GOT3 (cell line): ENCODE data around the gene SASH1.

ENCODE experiments used
- DNase-seq: peaks from one replicate; lab custom pipeline; 2025; ENCODE audit warnings: mixed read lengths; lab: John Stamatoyannopoulos, UW

SASH1 gene

GRCh38 chr6:148521586-148521985 lies 178.9 kb downstream of the SASH1 start:
- DNase-seq = no peak

- no peak for DNase-seq
These were observed 180.4 kb downstream of the SASH1 start for GRCh38 chr6:148523048-148523447.

DNA sequence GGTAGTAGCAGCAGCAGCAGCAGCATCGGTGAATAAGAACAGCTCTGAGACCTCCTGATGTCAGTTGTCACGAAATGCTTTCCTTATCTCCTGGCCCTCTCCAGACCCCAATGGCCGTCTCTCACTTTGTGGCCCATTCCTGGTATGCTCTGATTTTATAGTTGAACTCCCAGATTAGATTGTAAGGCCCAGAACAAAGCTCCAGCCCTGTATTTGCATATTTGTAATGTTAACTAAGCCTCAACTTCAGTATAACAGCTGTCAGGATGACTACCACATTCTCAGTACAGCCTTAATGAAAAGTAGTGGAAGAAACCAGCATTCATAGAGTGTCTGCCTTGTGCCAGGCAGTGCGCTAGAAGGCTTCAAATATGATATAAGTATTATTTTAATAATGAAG lies 180.9 kb downstream of the SASH1 start:
- DNase-seq = no peak

- DNase-seq = no peak
These were observed 181.8 kb downstream of the SASH1 start for GRCh38 chr6:148524471-148524882.

DNA sequence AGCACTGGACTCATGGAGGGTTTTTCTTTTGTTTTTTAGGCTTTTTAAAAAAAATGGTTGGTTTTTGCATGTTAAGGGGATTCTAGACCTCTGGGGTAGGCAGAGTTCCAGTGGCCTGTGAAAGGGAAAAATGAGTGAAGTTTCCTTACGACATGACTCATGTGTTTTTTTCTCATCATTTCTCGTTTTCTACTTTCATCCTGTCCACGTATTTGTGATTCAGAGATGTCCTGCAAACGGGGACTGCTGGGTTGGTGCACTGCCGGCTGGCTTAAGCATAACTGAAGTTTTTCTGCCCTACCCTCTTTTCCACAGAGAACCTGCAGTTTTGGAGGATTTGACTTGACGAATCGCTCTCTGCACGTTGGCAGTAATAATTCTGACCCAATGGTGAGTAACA lies 182.3 kb downstream of the SASH1 start:
- DNase-seq = no peak

DNA sequence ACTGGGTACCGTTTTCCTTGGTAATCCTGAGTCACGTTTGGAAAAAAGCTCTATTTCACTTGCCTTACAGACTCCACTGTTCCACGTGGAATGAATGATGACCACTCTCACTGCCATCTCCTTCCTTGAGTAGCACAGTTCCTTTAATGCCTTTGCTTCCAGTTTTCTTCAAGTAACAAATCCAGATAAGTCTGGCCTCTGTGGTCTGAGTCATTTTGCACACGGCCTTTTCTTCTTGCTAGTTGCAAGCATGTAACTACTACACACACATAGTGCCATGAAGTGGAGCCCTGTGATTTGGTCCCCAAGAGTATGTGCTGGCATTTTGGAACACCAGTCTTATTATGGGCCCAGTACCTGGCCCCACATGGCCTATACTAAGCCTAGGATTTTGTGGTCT lies 182.8 kb downstream of the SASH1 start:
- DNase-seq = no peak

DNA sequence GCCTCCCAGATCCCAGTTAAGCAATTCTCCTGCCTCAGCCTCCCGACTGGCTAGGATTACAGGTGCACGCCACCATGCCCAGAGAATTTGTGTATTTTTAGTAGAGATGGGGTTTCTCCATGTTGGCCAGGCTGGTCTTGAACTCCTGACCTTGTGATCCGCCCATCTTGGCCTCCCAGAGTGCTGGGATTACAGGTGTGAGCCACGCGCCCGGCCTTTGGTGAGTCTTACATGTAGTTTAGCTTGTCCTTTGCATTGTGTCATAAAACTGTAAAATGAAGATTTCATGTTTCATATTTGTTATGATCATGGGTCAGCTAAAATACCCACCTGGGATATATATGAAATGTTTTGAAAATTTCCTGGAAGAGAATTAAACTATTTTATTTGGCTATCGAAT lies 183.5 kb downstream of the SASH1 start:
- DNase-seq = no peak

GRCh38 chr6:148528292-148528691 lies 185.7 kb downstream of the SASH1 start:
- no peak for DNase-seq

- DNase-seq = no peak
These were observed 186.4 kb downstream of the SASH1 start for GRCh38 chr6:148529010-148529409.

DNA sequence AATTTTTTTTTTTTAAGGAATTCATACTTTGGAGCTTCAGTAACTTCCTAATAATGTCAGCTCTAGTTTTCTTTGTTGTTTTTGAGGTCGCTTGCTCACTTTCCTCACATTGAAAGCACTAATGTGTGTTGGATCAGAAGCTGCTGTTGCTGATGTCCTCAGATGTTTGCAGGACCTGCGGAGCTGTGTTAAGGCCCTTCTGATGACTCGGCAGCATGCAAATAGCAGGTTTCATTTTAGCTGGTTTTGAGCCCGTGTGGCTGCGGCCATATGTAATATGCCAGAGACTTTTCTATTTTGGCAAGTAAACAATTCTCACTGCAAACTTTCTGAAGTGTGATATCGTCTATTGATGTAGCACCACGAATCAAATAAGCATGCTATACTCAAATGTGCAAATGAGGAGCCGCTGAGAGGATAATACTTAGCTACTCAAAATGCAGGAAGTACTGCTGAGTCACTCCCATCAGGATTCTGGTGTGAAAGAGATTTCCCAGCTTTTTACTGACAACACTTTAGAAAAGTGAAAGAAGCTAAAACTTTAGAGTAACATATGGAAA lies 187.8 kb downstream of the SASH1 start:
- DNase-seq = no peak

DNA sequence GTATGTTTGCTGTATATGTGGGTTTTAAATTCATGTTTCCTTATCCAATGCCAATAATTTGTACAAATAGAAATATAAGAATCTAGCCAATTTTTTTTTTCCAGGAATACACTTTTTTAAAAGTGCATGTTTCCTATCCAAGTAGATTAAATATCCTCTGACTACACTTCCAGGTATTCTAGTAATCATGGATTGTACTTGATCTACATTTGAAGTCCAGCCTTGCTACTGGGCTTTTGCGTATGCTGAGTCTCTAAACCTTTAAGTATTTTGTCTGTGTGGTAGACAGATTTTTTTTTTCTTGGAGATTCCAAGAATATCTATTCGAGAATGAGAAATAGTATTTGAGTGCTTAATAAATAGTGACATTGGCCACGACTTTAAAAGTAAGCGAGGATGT lies 188.3 kb downstream of the SASH1 start:
- DNase-seq = no peak

DNA sequence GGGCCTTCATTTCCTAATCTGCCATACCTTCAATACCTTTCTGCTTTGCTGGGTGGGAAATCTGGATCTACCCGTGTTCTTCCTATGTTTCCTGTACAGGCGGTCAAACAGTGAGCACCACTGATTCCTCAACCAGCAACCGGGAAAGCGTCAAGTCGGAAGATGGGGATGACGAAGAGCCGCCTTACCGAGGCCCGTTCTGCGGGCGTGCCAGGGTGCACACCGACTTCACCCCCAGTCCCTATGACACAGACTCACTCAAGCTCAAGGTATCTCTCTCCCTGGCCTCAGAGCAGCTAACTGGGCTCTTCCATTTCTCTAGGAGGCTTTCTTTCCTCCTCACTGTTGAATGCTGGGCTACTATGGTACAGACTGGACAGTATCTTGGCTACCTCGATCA lies 190.1 kb downstream of the SASH1 start:
- DNase-seq = no peak

GRCh38 chr6:148533309-148534107 lies 190.9 kb downstream of the SASH1 start:
- no peak for DNase-seq

- DNase-seq = no peak
These were observed 192.2 kb downstream of the SASH1 start for GRCh38 chr6:148534871-148535270.

DNA sequence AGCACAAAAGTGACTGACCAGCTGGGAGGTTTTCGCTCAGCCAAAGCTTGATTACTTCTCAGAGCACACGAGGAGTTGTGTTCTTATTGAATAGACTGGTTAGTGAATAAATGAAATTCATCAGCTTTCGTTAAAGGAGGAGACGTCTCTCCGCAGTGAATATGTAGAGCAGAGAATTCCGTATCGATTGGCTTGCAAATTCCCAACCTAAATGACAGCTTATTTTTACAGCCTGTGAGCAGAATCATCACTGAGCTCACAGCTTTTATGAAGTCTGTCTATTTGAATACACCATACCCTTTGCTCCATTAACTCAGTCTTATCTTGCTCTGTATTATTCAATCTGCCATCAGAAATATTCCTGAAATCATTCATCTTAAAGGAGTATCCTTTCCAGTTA lies 192.7 kb downstream of the SASH1 start:
- DNase-seq = no peak

- no peak for DNase-seq
These were observed 193.3 kb downstream of the SASH1 start for GRCh38 chr6:148535976-148536375.

- no peak for DNase-seq
These were observed 195.9 kb downstream of the SASH1 start for GRCh38 chr6:148538261-148539190.

- DNase-seq = no peak
These were observed 200.9 kb downstream of the SASH1 start for GRCh38 chr6:148543540-148543939.

GRCh38 chr6:148544421-148544820 lies 201.8 kb downstream of the SASH1 start:
- no peak for DNase-seq

DNA sequence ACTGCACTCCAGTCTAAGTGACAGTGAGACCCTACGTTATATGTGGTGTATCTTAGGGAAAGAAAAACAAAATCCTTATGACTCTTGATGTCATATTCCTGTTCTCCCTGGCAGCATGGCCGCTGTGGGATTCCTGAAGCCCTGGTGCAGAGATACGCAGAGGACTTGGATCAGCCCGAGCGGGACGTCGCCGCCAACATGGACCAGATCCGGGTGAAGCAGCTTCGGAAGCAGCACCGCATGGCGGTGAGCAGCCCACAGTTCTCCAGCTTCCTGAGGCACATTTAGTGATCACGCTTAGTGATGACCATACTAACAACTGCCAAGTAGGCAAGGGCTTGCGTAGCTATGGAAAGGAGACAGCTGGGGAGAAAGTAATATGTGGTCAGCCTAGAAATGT lies 203.3 kb downstream of the SASH1 start:
- DNase-seq = no peak

- DNase-seq = no peak
These were observed 204.5 kb downstream of the SASH1 start for GRCh38 chr6:148547110-148547509.

DNA sequence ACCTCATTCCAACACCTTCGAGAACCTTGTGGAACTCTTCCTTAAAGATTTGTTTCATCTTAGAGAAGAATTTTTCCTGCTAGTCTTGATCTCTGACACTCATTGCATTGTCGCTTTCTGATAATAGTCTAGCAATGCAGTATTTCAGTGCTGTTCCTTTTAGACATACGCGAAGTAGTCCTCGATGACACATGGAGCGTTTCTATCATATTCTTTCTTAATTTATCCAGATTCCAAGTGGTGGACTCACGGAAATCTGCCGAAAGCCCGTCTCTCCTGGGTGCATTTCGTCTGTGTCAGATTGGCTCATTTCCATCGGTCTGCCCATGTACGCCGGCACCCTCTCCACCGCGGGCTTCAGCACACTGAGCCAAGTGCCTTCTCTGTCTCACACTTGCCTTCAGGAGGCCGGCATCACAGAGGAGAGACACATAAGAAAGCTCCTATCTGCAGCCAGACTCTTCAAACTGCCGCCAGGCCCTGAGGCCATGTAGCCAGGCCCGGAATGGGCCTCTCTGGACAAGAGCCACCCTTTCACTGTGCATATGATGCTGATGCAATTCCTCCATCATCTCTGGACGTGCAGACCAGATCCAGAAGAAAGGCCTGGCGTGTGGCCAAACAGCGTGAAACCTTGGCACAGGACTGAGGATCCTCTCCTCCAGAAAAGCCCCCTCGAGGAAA lies 205.6 kb downstream of the SASH1 start:
- DNase-seq = no peak
